Measurements from ENCODE around the gene CH25H. TPM values are rescaled to one million over a fixed set of nuclear protein-coding genes. Genes with fewer than 3 reads are reported as not detected.
"Not testable (repeated sequence)": the region's sequence is repeated elsewhere in the genome, so short reads cannot be mapped to it uniquely, and the experiment has no call there.

The CH25H gene, protein sequence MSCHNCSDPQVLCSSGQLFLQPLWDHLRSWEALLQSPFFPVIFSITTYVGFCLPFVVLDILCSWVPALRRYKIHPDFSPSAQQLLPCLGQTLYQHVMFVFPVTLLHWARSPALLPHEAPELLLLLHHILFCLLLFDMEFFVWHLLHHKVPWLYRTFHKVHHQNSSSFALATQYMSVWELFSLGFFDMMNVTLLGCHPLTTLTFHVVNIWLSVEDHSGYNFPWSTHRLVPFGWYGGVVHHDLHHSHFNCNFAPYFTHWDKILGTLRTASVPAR
- total RNA-seq (2014; rRNA removed; shearing (Covaris generic)), result 0.22 TPM in 1 of 2 replicates, not detected in the other

GRCh38 chr10:89207181-89207800 lies at the start of gene CH25H:
CH25H (minus strand) TSS chr10:89207317; CDS start chr10:89207292, 25 bp downstream.
- Histone ChIP-seq H3K27ac (no peak within 1 kb of the TSS), H3K9me3 (replicated peaks) (no peaks in the 10 kb centered on the region), H3K4me3 (peak within 1 kb of the TSS; percentile 43), H3K27me3 (no peaks in the 10 kb centered on the region), H3K36me3 (no peaks in the 10 kb centered on the region), H3K4me1 (no peaks in the 10 kb centered on the region)
- DNase-seq, result peak; percentile 68 to 75

- no peaks in the 10 kb centered on the region for H3K36me3 ChIP-seq
- H3K27me3 ChIP-seq, result no peaks in the 10 kb centered on the region
- H3K4me1 ChIP-seq, result no peaks in the 10 kb centered on the region
- no peak for DNase-seq
- no peak overlapping the region for H3K27ac ChIP-seq
- H3K9me3 ChIP-seq (replicated peaks), result no peaks in the 10 kb centered on the region
- no peak overlapping the region for H3K4me3 ChIP-seq
These were observed 49.2 kb upstream of the CH25H start for GRCh38 chr10:89256340-89256739.

DNA sequence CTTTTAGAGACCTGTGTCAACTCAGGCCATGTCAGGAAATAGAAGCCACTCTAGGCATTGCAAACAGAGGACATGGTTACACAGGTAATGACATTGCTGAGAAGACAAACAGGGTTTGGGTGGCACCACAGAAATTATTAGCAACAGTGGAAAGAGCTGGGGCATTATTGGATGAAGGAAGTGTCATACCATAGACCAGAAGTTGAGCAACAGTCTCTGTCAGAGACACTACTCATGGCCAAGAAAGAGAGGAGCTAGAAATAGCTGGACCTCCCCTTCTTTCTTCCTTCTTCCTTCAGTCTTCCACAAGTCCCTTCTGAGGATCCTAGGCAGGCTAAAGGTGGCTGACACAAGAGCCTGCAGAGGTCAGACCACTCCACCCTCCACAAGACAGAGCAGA lies 48.7 kb upstream of the CH25H start:
- Histone ChIP-seq H3K36me3 (no peaks in the 10 kb centered on the region), H3K27ac (no peak overlapping the region), H3K4me1 (no peaks in the 10 kb centered on the region), H3K4me3 (no peak overlapping the region), H3K9me3 (replicated peaks) (no peaks in the 10 kb centered on the region), H3K27me3 (no peaks in the 10 kb centered on the region)
- no peak for DNase-seq

GRCh38 chr10:89255091-89255579 lies 48.0 kb upstream of the CH25H start:
- H3K4me1 ChIP-seq, H3K27me3 ChIP-seq, DNase-seq: not testable (repeated sequence)

DNA sequence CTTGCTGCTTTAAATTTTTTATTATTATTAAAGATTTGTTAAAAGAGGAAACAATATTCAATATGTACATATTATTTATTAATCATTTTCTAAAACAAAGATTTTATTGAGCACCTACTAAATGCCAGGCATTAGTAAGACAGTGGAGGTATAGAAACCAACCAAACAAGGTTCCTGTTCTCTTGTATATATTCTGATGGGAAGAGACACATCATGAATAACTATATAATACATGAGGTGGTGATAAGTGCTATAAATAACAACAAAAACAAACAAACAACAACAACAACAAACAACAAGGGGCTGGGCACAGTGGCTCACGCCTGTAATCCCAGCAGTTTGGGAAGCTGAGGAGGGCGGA lies 45.1 kb upstream of the CH25H start:
- H3K9me3 ChIP-seq (replicated peaks), result no peaks in the 10 kb centered on the region
- H3K4me1 ChIP-seq, result no peaks in the 10 kb centered on the region
- no peaks in the 10 kb centered on the region for H3K36me3 ChIP-seq
- no peaks in the 10 kb centered on the region for H3K27me3 ChIP-seq
- H3K27ac ChIP-seq, result no peak overlapping the region
- DNase-seq, result no peak
- no peak overlapping the region for H3K4me3 ChIP-seq

More at GRCh38 chr10:89255091-89255579, 48.0 kb upstream of the CH25H start:
- not testable (repeated sequence) for H3K9me3 ChIP-seq (replicated peaks); H3K27ac ChIP-seq; H3K4me3 ChIP-seq; H3K36me3 ChIP-seq

DNA sequence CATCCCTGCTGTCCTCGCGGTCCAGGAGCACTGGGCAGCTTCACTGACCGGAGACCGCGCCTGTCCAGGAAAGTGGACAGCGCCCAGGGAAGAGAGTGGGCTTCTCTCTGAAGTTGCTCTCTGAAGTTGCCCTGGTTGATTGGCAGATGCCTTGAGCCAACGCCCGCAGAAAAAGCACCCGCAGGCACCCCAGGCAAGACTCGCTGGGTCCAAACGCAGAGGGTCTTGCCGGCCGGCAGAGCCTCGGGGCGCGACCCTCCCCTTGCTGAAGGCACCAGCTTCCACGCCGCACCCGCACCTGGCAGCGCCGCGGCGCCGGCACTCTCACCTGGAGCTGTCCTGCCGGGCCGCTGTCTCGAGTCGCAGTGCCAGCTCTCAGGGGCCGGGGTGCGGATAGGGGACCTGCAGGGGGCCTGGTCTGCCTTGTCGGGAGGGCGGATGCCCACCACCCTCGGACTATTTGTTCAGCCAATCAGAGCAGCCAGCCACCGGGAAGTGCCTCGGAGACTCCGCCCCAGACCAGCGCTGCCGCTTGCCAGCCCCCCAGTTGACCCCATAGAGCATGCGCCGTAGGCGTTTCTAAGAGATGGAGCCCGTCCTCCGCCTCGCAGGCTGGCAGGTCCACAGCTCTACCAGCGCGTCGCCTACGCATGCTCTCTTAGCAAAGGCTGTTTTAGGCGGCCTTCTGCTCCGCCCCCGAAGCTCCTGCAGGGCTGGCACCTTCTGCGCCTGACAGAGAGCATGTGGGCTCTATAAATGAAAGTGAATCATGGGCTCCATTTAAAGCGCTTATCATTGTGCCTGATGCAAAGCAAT lies 44.5 kb upstream of the CH25H start, which contains the start of gene LIPA:
TSS of gene LIPA (minus strand) at position 367 of the 816 bp plus-strand sequence. CDS start 4,127 bp downstream, outside the sequence.
- no peaks in the 10 kb centered on the region for H3K9me3 ChIP-seq (replicated peaks)
- no peak within 1 kb of the TSS for H3K27ac ChIP-seq
- no peaks in the 10 kb centered on the region for H3K4me1 ChIP-seq
- DNase-seq, result peak; percentile 96
- no peaks in the 10 kb centered on the region for H3K36me3 ChIP-seq
- peak within 1 kb of the TSS; percentile 75 for H3K4me3 ChIP-seq
- H3K27me3 ChIP-seq, result no peaks in the 10 kb centered on the region

DNA sequence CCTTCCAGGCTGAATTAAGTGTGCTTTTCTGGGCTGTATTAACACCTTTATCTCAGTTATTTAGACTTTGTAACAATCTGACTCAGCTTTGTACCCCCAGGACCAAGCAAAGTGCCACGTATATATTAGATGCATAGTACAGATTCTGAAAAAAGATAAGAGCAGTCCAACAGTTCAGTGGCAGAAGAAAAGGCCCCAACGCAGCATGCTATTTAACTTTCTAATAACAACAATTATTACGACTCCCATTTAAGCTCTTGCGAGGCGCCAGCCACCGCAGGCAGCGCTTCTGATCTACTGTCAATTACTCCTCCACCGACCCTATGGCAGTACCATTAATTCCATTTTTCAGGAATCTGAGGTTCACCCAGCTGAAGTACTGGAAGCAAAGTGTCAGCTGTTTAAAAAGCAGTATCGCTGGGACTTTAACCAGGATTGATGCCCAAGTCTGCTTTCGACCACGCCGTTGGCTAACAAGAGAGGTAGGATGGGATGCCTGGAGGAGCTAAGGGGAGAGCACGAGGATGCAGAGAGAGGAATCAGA lies 43.8 kb upstream of the CH25H start:
- peak overlapping the region; percentile 75 for H3K4me3 ChIP-seq
- H3K27me3 ChIP-seq, result no peaks in the 10 kb centered on the region
- no peak overlapping the region for H3K27ac ChIP-seq
- DNase-seq, result peak in 1 of 2 experiments; percentile 27
- no peaks in the 10 kb centered on the region for H3K4me1 ChIP-seq
- no peaks in the 10 kb centered on the region for H3K9me3 ChIP-seq (replicated peaks)
- no peaks in the 10 kb centered on the region for H3K36me3 ChIP-seq

DNA sequence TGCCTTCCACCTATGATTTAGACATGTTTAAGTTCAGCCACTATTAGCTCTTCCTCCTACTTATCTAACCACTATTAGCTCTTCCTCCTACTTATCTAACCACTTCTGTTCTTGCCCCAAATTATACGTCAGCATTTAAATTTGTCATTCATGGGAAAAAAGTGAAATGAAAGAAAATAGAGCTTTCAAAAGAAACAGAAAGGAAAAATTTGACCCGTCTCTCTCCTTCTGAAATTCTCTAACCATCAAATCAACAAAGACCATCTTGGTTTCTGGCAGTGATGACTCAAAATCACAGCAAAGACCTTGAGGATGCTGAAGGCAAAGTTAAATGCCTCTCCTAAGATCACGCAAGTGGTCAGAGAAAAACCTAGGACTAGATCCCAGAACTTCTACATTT lies 41.9 kb upstream of the CH25H start:
- no peak overlapping the region for H3K4me3 ChIP-seq
- DNase-seq, result no peak

GRCh38 chr10:89247623-89248022 lies 40.5 kb upstream of the CH25H start:
- not testable (repeated sequence) for H3K4me3 ChIP-seq; DNase-seq; H3K27ac ChIP-seq; H3K36me3 ChIP-seq; H3K9me3 ChIP-seq (replicated peaks); H3K4me1 ChIP-seq; H3K27me3 ChIP-seq

More for the DNA sequence above, 41.9 kb upstream of the CH25H start:
- no peaks in the 10 kb centered on the region for H3K9me3 ChIP-seq (replicated peaks)
- no peak overlapping the region for H3K27ac ChIP-seq
- no peaks in the 10 kb centered on the region for H3K4me1 ChIP-seq
- H3K27me3 ChIP-seq, result no peaks in the 10 kb centered on the region
- H3K36me3 ChIP-seq, result no peaks in the 10 kb centered on the region

- no peaks in the 10 kb centered on the region for H3K9me3 ChIP-seq (replicated peaks)
- no peaks in the 10 kb centered on the region for H3K27me3 ChIP-seq
These were observed 38.7 kb upstream of the CH25H start for GRCh38 chr10:89245802-89246201.

GRCh38 chr10:89242840-89243568 lies 35.9 kb upstream of the CH25H start:
- H3K27ac ChIP-seq, result peak overlapping the region; percentile 17; the same call in 1 of the 2 replicates
- no peak overlapping the region for H3K4me3 ChIP-seq
- peaks cover 6% of the 10 kb centered on the region for H3K4me1 ChIP-seq
- no peaks in the 10 kb centered on the region for H3K27me3 ChIP-seq
- DNase-seq, result peak; percentile 7 to 42
- no peaks in the 10 kb centered on the region for H3K9me3 ChIP-seq (replicated peaks)
- no peaks in the 10 kb centered on the region for H3K36me3 ChIP-seq

More at GRCh38 chr10:89245802-89246201, 38.7 kb upstream of the CH25H start:
- Histone ChIP-seq H3K27ac (no peak overlapping the region), H3K4me3 (no peak overlapping the region), H3K4me1 (peaks cover 6% of the 10 kb centered on the region), H3K36me3 (no peaks in the 10 kb centered on the region)
- peak in 1 of 2 experiments; percentile 13 for DNase-seq

DNA sequence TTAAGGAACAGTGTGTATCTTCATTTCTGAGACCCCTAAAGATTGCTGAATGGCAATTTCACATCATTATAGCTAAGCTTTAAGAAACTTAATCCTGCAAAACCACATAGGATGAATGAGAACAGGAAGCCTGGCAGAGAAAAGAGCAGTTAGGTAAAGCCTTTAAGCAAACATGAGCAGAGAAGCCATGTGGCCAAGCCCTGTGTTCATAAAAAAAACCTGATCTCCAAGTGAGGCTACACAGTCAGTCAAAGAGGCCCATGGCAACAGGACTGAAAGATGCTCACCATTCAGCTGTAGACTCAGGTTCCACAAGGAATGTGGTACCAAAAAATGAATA lies 35.2 kb upstream of the CH25H start:
- H3K36me3 ChIP-seq, result no peaks in the 10 kb centered on the region
- peak; percentile 12 to 43 for DNase-seq
- no peak overlapping the region for H3K4me3 ChIP-seq
- no peaks in the 10 kb centered on the region for H3K27me3 ChIP-seq
- H3K27ac ChIP-seq, result peak overlapping the region; percentile 17; the same call in 1 of the 2 replicates
- H3K9me3 ChIP-seq (replicated peaks), result no peaks in the 10 kb centered on the region
- peaks cover 6% of the 10 kb centered on the region for H3K4me1 ChIP-seq

DNA sequence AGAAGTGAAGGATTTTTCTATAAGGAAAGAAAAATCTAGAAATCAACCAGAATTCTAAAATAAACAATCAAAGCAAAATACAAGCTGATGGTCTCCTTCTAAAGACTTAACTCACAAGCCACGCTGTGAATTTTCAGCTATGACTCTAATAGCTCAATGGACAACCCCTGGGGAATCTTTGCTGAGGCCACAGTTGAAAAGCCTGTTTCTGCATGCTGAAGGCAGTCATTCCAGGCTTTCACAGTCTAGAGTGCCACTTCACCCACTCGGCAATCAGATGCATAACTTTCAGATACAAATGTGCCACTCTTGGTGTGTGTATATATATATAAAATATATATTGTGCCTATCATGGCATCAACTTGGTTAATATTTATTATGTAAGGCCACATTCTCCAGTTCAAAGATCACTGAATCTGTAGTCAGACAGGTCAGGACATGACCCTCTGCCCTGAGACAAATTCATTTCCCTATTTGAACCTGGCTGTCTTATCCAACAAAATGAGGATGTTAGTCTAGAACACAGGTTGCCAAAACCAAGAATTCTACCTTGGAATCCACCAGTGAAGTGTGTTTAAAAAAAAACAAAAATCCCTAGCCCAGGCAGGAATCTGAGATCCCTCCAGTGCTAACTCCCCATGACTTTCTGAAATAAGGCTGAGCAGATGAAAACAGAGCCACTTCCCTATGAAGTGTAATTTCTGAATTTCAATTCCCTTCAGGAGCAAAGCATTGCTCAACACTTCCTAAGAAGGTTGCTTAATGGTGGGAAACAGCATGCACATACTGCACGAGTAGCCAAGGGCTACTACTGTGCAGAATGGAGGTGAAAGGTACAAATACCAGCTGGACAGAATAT lies 34.6 kb upstream of the CH25H start:
- H3K36me3 ChIP-seq, result no peaks in the 10 kb centered on the region
- DNase-seq, result no peak
- H3K9me3 ChIP-seq (replicated peaks), result no peaks in the 10 kb centered on the region
- H3K27me3 ChIP-seq, result no peaks in the 10 kb centered on the region
- H3K4me1 ChIP-seq, result peaks cover 6% of the 10 kb centered on the region
- H3K4me3 ChIP-seq, result no peak overlapping the region
- H3K27ac ChIP-seq, result no peak overlapping the region; the same call in 1 of the 2 replicates
